Mucosa of descending colon (tissue), 3 donors: ENCODE measurements around the gene ICOSLG. TPM values are rescaled to one million over a fixed set of nuclear protein-coding genes. Genes with fewer than 3 reads are reported as not detected.
"Not testable (repeated sequence)": the region's sequence is repeated elsewhere in the genome, so short reads cannot be mapped to it uniquely, and the experiment has no call there.

Experiments used
- ATAC-seq: fragments of 200-7000 bp; cut with Tn5 transposase; one replicate; pipeline ENCODE4 v1.9.1; 2020; ENCODE audit warnings: mild to moderate bottlenecking, moderate library complexity
- DNase-seq, 3 donors: peaks; one replicate each; pipeline ENCODE4 v3.0.0-alpha.2; 2020
- H3K36me3 ChIP-seq: fragments of 200-600 bp; one replicate; pipeline ENCODE4 v1.8.0; 2021; ENCODE audit warnings: low read depth, mild to moderate bottlenecking
- H3K4me1 ChIP-seq: fragments of 200-600 bp; one replicate; pipeline ENCODE4 v1.8.0; 2021; ENCODE audit warnings: low read depth, mild to moderate bottlenecking
- H3K4me3 ChIP-seq: fragments of 200-600 bp; one replicate; pipeline ENCODE4 v1.8.0; 2021; ENCODE audit warnings: mild to moderate bottlenecking
- H3K9me3 ChIP-seq: fragments of 200-600 bp; one replicate; pipeline ENCODE4 v1.8.0; 2021; ENCODE audit warnings: mild to moderate bottlenecking
- CTCF ChIP-seq: fragments of 200-600 bp; IDR thresholded peaks from one replicate; pipeline ENCODE4 v1.8.0; 2022; ENCODE audit warnings: antibody characterized with exemption, mild to moderate bottlenecking
- intact Hi-C, 2 donors: fragments of 100-400 bp; cut with DNase I in 1 of 2; cut with micrococcal nuclease in 1 of 2; formaldehyde crosslinking; loops; one replicate each; pipeline versions ENCODE4 v1.11.0 to v1.11.1; 2022; cut with DNase I, micrococcal nuclease
- total RNA-seq, 3 donors: library from RNA; stranded (reverse); fragmentation: NEBNext Ultra II Directional in 2 of 3; extraction: Animal tissue kit (Norgen Biotek cat#: 25700) in 2 of 3; gene quantifications; one replicate each; pipeline versions ENCODE4 v1.2.1 to v1.2.4, GENCODE V29; 2021 to 2023
- donor health status: DM: no; HTN: no; CAD: no; lungs with moderate emphysema.
- donor health status: DM: no; HTN: no; CAD: no.
- donor health status: DM: no; HTN: yes; CAD: no.

The ICOSLG gene
- total RNA-seq, 3 donors from 2014 or later, result 3.0 to 8.5 (median 6.0) TPM

DNA sequence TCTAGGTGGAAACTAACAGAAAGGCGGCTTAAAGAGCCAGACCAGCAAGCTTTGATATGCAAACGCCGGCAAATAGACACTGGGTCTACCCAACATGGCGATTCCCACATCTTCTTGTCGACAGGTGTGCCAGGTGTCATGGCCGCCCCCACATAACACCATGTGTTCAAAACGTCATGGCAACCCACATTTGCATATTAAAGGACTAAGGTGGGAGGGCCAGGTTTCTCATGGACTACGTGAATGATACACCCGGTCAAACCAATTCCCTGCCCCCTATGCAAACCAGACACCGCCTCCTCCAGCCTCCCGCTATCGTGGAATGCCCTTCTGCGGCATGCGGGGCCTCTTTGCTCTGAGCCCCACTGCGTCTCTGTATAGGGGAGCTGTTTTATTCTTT lies 41.3 kb downstream of the ICOSLG start:
- no peaks in the 10 kb centered on the region for H3K36me3 ChIP-seq
- H3K4me3 ChIP-seq, result no peak overlapping the region
- ATAC-seq (no peak), DNase-seq (peak in 2 of 3 donors; percentile 7 to 17)
- no peak for TF ChIP-seq CTCF
- intact Hi-C loops, result no loop called here
- H3K9me3 ChIP-seq, result no peaks in the 10 kb centered on the region
- no peaks in the 10 kb centered on the region for H3K4me1 ChIP-seq

- H3K4me3 ChIP-seq, H3K4me1 ChIP-seq, intact Hi-C loops, H3K36me3 ChIP-seq, ATAC-seq, H3K9me3 ChIP-seq: not testable (repeated sequence)
- DNase-seq, result peak in 2 of 3 donors; percentile 24 to 34
Observed at GRCh38 chr21:44197156-44197516, 43.6 kb downstream of the ICOSLG start.

DNA sequence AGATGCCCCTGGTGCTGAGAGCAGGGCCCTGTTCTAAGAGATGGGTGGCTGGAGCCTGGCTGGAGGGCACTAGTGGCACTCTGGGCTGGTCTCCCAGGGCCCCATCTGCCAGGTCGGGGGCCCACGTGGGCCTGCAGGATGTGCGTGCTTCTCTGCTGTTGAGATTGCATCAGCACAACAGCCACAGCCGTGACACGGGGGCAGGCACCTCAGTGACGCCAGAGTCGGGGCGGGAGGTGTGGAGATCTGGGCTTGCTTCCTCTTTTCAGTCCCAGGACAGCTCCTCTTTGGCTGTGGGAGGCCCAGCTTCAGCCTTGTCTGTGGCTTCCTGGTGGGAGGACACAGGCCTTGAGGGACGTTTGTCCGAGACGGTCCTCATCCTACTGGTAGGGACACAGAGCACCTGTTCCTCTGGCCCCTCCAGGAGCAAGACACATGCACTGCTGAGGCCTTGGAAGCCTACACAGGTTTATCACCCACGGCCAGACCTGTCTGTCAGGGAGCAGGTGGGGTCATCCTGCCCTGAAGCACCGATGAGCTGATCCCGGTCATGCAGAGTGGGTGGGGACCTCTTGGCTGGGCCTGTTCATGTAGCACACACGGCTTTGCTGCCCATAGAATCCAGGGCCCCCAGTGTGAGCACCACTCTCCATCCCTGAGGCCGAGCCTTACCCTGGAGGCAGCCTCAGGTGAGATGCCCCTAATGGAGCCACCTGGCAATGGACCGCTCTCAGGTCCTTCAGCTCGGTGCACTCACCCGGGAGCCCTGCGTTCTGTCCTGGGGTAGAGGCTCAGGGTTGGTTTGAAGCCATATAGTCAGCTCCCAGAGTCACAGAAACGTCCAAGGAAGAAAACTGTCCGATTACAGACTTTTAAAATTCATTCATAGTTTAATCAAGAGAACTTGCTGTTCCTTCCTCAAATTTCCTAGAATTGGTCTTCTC lies 44.3 kb downstream of the ICOSLG start:
- H3K9me3 ChIP-seq, H3K4me3 ChIP-seq, ATAC-seq, intact Hi-C loops, H3K36me3 ChIP-seq, H3K4me1 ChIP-seq: not testable (repeated sequence)
- DNase-seq, result peak in 2 of 3 donors; percentile 70 to 77

- not testable (repeated sequence) for H3K4me1 ChIP-seq
Observed at GRCh38 chr21:44194888-44195287, 45.9 kb downstream of the ICOSLG start.

GRCh38 chr21:44194451-44194850 lies 46.3 kb downstream of the ICOSLG start:
- H3K36me3 ChIP-seq, H3K4me3 ChIP-seq, intact Hi-C loops, H3K4me1 ChIP-seq, H3K9me3 ChIP-seq, DNase-seq: not testable (repeated sequence)
- ATAC-seq, result peak; percentile 49

More at GRCh38 chr21:44194888-44195287, 45.9 kb downstream of the ICOSLG start:
- intact Hi-C loops, H3K4me3 ChIP-seq, H3K9me3 ChIP-seq, H3K36me3 ChIP-seq, ATAC-seq: not testable (repeated sequence)
- DNase-seq, result peak in 1 of 3 donors; percentile 14

- DNase-seq, H3K36me3 ChIP-seq, H3K4me1 ChIP-seq, intact Hi-C loops, H3K4me3 ChIP-seq, H3K9me3 ChIP-seq: not testable (repeated sequence)
- peak; percentile 72 for ATAC-seq
Observed at GRCh38 chr21:44193108-44193507, 47.6 kb downstream of the ICOSLG start.

GRCh38 chr21:44190349-44191271 lies 50.1 kb downstream of the ICOSLG start:
- intact Hi-C loops, H3K36me3 ChIP-seq, ATAC-seq, H3K9me3 ChIP-seq, H3K4me1 ChIP-seq, H3K4me3 ChIP-seq: not testable (repeated sequence)
- DNase-seq, result peak in 2 of 3 donors; percentile 10 to 29

DNA sequence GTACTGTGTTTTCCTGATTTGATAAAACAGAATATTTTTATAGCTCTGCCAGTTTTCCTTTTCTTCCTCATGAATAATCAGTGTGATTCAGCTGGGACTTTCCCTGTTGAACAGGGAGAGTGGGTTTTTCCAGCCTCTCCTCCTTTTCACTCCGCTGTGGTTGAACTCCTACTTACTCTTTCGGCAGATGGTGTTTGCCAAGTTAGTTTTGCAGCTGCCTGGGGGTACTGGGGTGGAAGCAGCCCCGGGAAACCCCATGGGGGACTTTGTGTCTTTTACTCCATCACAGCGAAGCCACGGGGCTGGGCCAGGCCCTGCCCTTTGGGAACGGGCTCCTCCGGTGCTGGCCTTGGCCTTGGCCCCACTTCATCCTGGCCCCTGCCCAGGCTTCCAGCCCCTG lies 55.9 kb downstream of the ICOSLG start:
- H3K36me3 ChIP-seq, DNase-seq, H3K9me3 ChIP-seq, H3K4me1 ChIP-seq, intact Hi-C loops, H3K4me3 ChIP-seq: not testable (repeated sequence)
- peak; percentile 83 for ATAC-seq

- H3K9me3 ChIP-seq, DNase-seq, H3K36me3 ChIP-seq, H3K4me1 ChIP-seq, H3K4me3 ChIP-seq, ATAC-seq, intact Hi-C loops: not testable (repeated sequence)
Observed at GRCh38 chr21:44182202-44182601, 58.5 kb downstream of the ICOSLG start.

GRCh38 chr21:44181506-44181905 lies 59.2 kb downstream of the ICOSLG start:
- H3K9me3 ChIP-seq, H3K4me3 ChIP-seq, intact Hi-C loops, ATAC-seq, DNase-seq, H3K4me1 ChIP-seq, H3K36me3 ChIP-seq: not testable (repeated sequence)

- ATAC-seq (peak; percentile 79), DNase-seq (peak in 1 of 3 donors; percentile 66)
- H3K4me1 ChIP-seq, result not testable (repeated sequence)
Observed at GRCh38 chr21:44176127-44176526, 64.6 kb downstream of the ICOSLG start.

DNA sequence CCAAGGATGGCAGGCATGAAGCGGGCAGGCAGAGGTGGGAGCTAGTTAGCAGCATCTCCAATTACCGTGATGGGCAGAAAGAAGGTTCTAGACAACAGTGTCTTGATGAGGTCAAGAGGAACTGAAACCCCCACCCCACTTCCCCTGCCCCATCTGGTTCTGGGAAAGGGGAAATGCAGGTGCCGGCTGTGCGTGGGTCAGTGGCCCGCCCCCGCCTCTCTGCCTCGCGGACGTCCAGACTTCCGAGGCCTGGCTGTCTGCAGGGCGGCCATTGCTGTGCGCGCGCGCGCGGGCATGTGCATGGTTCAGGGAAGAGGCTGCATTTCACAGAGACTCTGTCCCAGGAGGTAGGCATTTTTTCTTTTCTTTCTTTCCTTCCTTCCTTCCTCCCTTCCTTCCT lies 65.6 kb downstream of the ICOSLG start:
- H3K9me3 ChIP-seq, DNase-seq, H3K36me3 ChIP-seq, intact Hi-C loops, H3K4me1 ChIP-seq, H3K4me3 ChIP-seq, ATAC-seq: not testable (repeated sequence)

More at GRCh38 chr21:44176127-44176526, 64.6 kb downstream of the ICOSLG start:
- H3K4me3 ChIP-seq, H3K9me3 ChIP-seq, H3K36me3 ChIP-seq, intact Hi-C loops: not testable (repeated sequence)
